ENCODE data around the gene NUDC.
"Not testable (repeated sequence)": the region's sequence is repeated elsewhere in the genome, so short reads cannot be mapped to it uniquely, and the experiment has no call there.

The NUDC gene

GRCh38 chr1:26951821-26952497 is 30.4 kb downstream of the NUDC start:
- no peak for DNase-seq

- DNase-seq = no peak
Measured at GRCh38 chr1:26953374-26953773, 31.8 kb downstream of the NUDC start.

- no peak for DNase-seq
Measured at GRCh38 chr1:26956321-26956720, 34.8 kb downstream of the NUDC start.

DNA sequence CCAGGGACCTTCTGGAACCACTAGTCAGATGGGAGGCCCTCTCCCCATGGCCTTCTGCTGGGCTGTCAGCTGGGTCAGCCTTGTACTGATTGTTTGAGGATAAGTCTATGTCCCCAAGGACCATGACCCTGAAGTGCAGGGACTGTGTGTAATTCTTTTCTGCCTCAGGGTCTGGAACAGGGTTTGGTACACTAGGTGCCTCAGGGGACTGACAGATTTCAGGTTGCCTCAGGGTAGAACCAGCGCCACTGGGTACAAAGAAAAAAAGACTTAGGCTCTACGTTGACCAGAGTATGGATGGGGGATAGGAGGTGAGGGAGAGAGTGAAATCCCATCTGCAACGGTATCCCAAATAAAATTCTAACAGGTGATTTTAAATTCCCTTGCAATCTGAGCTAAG is 35.8 kb downstream of the NUDC start:
- DNase-seq = no peak

DNA sequence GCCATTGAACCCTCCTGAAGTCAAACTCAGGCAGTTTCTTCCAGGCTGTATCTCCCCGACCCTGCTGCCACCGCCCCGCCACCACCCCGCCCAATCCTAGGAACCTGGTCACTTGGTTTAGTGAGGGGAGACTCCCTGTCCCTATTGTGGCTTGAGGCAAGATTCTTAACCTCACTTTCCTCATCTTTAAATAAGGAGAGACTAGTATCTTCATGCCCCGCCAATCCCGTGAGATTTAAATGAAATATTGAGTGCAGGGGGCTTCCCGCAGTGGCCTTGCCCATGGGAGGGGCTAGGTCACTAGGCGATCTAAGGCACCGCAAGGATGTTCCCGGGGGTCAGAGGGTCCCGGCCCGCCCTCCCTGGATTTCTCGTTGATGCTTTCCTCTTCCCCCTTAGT is 37.7 kb downstream of the NUDC start:
- no peak for DNase-seq

- DNase-seq = no peak
Measured at GRCh38 chr1:26959722-26960624, 38.4 kb downstream of the NUDC start, which contains the start of gene KDF1. KDF1 (minus strand) TSS chr1:26960468; CDS start chr1:26952380, 8,088 bp downstream.

DNA sequence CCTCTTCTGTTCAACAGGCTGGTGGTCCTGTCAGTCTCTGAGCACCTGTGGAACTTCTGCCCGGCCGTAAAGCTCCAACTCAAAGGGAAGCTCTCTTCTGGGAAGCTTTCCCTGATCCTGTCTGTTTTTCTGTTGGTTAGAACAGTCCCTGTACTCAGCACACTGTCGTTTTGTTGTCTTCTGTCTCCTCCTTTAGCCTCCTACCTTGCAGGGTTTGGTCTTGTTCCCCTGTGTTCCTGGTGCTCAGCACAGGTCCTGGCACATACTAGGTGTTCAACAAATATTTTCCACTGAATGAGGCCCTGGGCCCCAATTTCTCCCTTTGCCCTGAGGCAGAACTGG is 39.1 kb downstream of the NUDC start:
- no peak for DNase-seq

DNA sequence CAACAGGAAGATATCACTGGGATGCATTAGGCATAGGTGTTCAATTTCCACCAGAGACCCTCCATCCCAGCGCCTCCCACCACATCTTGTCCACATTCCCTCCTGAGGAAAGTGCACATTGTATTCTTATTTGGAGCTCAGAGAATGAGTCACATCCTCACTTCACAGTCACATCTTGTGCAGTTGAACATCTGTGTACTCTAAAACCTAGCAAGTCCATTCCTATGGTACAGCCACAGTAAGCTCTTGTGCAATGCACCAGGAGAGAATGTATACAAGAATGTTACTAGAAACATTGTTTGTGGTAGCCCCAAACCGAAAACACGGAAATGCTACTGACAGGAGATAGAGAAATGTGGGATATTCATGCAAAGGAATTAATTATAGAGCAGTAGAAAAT is 40.3 kb downstream of the NUDC start:
- no peak for DNase-seq

- no peak for DNase-seq
Measured at GRCh38 chr1:26965213-26965612, 43.7 kb downstream of the NUDC start.

GRCh38 chr1:26965628-26966027 is 44.1 kb downstream of the NUDC start:
- no peak for DNase-seq

DNA sequence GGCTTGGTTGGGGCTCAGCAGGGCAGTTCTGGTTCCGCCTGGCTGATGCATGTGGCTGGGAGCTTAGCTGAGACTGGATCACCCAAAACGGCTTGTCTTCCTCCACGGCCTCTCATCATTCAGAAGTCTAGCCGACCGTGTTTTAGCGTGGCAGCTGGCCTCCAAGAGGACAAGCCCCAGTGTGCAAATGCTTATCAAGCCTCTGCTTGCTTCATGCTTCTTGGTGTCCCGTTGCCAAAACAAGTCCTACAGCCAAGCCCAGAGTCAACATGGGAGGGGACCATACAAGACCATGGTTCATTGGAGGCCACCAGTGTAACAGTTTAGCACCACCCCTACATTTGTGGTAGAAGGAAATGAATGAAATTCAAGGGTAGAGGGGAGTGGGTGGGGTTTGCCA is 49.3 kb downstream of the NUDC start:
- no peak for DNase-seq

GRCh38 chr1:26971590-26971989 is 50.0 kb downstream of the NUDC start:
- no peak for DNase-seq

GRCh38 chr1:26972390-26972789 is 50.8 kb downstream of the NUDC start:
- no peak for DNase-seq

DNA sequence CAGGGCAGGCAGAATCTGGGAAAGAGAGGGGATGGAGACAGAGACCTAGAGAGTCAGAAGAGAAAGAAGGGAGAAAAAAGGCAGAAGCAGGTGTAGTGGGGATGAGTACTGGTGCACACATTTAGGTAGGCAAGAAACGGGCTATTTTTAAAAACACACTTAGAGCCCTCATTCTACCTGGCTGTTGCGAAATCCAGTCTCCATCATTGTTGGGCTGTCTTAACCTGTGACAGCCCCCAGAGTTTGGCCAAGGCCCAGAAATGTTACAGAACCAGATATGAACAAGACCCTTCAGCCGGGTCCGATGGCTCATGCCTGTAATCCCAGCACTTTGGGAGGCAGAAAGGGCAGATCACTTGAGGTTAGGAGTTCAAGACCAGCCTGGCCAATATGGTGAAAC is 51.3 kb downstream of the NUDC start:
- DNase-seq = no peak

GRCh38 chr1:26976621-26977510 is 55.3 kb downstream of the NUDC start:
- DNase-seq = no peak

DNA sequence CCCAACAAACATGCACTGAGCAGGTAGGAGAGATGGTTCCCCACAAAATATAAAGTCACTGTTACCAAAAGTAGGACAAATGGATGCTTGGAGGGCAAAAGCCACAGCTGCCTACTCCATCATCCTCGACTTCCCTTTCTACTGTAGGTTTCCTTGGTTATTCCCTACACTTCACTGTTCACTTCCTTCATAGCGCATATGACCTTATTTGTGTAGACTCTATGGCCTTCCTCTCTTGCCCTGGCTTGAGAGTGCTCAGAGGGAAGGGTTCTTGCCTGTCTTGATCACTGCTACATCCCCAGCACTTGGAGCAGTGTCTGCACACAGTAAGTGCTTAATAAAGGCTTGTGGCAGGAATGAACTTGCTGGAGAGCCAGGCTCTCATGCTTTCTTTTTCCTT is 57.4 kb downstream of the NUDC start:
- DNase-seq = no peak

DNA sequence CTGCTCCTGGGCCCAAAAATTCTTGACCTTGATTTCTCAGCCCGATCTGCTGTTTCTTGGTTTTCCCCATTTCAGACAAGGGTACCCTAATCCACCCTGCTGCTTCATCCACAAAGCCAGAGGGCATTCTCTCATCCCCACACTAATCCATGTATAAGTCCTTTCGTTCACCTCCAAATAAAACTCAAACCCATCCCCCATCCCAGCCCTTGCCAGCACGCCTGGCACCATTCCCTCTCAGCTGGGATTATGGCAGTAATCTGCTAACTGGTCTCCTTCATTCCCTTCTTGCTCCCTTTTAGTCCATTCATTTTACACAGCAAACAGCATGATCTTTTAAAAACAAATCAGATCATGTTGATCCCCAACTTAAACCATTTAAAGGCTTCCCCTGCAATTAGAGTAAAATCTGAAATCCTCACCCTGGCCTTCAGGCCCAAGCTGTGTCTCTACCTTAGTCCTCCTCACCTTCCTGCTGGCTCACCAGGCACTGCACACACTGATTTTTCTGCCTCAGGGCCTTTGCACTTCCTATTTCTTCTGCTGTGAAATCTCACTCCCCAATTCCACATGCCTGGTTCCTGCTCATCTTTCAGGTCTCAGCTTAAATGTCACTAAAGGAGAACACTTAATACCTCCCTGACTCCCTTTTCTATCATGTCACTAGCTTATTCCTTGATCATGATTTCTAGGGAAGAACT is 59.8 kb downstream of the NUDC start:
- DNase-seq = no peak

GRCh38 chr1:26983863-26984262 is 62.3 kb downstream of the NUDC start:
- DNase-seq = no peak

DNA sequence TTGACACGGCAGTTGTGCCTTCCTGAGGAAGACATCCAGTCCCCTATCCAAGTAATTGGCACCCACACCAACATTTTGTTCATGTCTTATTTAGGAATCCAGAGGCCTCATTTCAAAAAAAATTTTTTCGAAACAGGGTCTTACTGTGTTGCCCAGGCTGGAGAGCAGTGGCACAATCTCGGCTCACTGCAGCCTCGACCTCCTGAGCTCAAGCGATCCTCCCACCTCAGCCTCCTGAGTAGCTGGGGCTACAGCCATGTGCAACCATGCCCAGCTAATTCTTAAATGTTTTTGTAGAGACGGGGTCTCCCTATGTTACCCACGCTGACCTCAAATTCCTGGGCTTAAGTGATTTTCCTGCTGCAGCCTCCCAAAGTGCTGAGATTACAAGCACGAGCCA is 62.7 kb downstream of the NUDC start:
- no peak for DNase-seq

- no peak for DNase-seq
Measured at GRCh38 chr1:26986658-26987057, 65.1 kb downstream of the NUDC start.

- not testable (repeated sequence) for DNase-seq
Measured at GRCh38 chr1:26989403-26990109, 68.0 kb downstream of the NUDC start.
